PFSK-1 (cell line): Measurements from ENCODE around the gene DMRT2.

ENCODE experiments used
- FOXP2 ChIP-seq: optimal IDR thresholded peaks from 2 replicates; pipeline ENCODE3; 2011; ENCODE audit warnings: borderline replicate concordance, control low read depth, inconsistent platforms; ENCODE audit not compliant: insufficient read depth; ENCODE audit errors: extremely low read length, extremely low read depth
- POLR2AphosphoS5 ChIP-seq: IDR thresholded peaks from 2 replicates; pipeline ENCODE4 v1.6.1; 2012; ENCODE audit warnings: low read depth, mild to moderate bottlenecking, control low read depth, low read length, moderate library complexity
- REST ChIP-seq, 2 experiments: IDR thresholded peaks; 2 replicates each; pipeline versions ENCODE4 v1.6.1 to v1.8.0; 2011 to 2012; ENCODE audit warnings: low read depth in 2 of 2, low read length in 2 of 2, control low read depth in 1 of 2, inconsistent platforms in 1 of 2, mild to moderate bottlenecking in 1 of 2, moderate library complexity in 1 of 2; ENCODE audit not compliant: insufficient read depth in 1 of 2
- SIN3A ChIP-seq: IDR thresholded peaks from 2 replicates; pipeline ENCODE4 v1.6.1; 2012; ENCODE audit warnings: mild to moderate bottlenecking, low read length, moderate library complexity, borderline replicate concordance; ENCODE audit not compliant: insufficient read depth
- TAF1 ChIP-seq: IDR thresholded peaks from 2 replicates; pipeline ENCODE4 v1.6.1; 2012; ENCODE audit warnings: low read length, control low read depth, borderline replicate concordance; ENCODE audit not compliant: insufficient read depth

DMRT2 gene

GRCh38 chr9:1008216-1008615 lies 41.9 kb upstream of the DMRT2 start:
- TF ChIP-seq SIN3A (no peak), POLR2AphosphoS5 (no peak), FOXP2 (no peak), REST (IDR thresholded peaks at IDR 0.05; ENCODE audit: insufficient read depth in 1 of 2, low read depth in 2 of 2, low read length in 2 of 2) (no peak), TAF1 (no peak)

GRCh38 chr9:1009101-1009707 lies 41.0 kb upstream of the DMRT2 start:
- TF ChIP-seq TAF1 (no peak), FOXP2 (no peak), POLR2AphosphoS5 (no peak), SIN3A (no peak), REST (IDR thresholded peaks at IDR 0.05; ENCODE audit: insufficient read depth in 1 of 2, low read depth in 2 of 2, low read length in 2 of 2) (no peak)

DNA sequence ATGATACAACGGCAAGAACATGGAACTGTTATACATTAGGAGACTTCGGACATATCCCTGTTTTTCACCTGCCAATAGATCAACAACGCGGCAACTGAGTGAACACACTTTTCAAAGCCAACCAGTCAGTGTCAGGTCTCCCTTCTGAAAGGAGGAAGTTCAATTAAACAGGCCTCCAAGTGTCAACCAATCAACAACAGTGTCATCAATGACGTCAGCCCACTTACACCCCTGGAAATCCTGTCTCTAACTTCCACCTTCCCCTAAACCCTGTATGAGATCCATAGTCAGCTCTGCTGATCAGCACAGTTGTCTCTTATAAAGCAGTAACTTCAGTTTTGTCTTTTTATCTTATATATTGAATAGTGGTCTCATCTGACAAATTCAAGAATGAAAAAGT lies 37.1 kb upstream of the DMRT2 start:
- no peak for TF ChIP-seq REST (IDR thresholded peaks at IDR 0.05; ENCODE audit: insufficient read depth in 1 of 2, low read depth in 2 of 2, low read length in 2 of 2)
- TF ChIP-seq FOXP2 = no peak

DNA sequence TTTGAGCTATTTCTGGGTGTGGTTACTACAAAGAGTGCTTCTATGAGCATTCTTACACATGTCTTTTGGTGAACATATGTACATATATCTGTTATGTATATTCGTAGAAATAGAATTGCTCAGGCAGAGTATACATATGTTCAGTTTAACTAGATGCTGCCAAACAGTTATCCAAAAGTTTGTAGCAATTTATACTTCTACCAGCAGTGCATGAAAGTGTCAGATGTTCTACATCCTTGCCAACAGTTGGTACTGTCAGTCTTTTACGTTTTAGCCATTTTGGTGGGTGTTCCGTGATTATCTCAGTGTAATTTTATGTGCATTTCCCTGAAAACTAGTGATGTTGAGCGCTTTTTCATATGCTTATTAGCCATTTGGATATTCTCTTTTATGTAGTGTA lies 35.9 kb upstream of the DMRT2 start:
- no peak for TF ChIP-seq SIN3A

DNA sequence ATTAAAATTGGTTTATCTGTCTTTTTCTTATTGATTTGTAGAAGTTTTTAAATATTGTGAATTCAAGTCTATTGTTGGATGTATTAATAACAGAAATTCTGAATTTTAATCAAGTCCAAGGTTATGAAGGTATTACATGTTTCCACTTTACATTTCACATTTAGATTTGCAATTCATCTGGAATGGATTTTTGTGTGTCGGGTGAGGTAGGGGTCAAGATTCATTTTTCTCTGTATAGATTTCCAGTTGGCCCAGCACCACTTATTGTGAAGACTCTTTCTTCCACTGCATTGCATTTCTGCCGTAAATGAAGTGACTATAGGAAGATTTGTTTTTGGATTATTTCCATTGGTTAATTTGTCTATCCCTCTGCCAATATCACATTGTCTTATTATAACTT lies 35.5 kb upstream of the DMRT2 start:
- TF ChIP-seq FOXP2 (no peak), POLR2AphosphoS5 (no peak), TAF1 (no peak), REST (IDR thresholded peaks at IDR 0.05; ENCODE audit: insufficient read depth in 1 of 2, low read depth in 2 of 2, low read length in 2 of 2) (no peak), SIN3A (no peak)
